GM12865 (cell line): ENCODE data around the gene KLK13.

ENCODE experiments used
- DNase-seq: peaks from one replicate; pipeline ENCODE4 v3.0.0; 2010; ENCODE audit warnings: low read depth
- H3K4me3 ChIP-seq: 2 replicates; pipeline ENCODE4 v1.5.1; 2011; ENCODE audit warnings: mild to moderate bottlenecking, low read depth, low read length, control low read depth
- CTCF ChIP-seq: IDR thresholded peaks from 2 replicates; pipeline ENCODE4 v1.5.1; 2011; ENCODE audit warnings: low read length, control low read depth, low read depth, inconsistent platforms; ENCODE audit not compliant: insufficient read depth; ENCODE audit errors: missing control alignments

Gene KLK13

GRCh38 chr19:51060973-51061372 is 3.9 kb downstream of the KLK13 start:
- no peak for TF ChIP-seq CTCF
- DNase-seq, result no peak
- H3K4me3 ChIP-seq, result no peak overlapping the region

- no peak for DNase-seq
- no peak for TF ChIP-seq CTCF
- no peak overlapping the region for H3K4me3 ChIP-seq
Observed at GRCh38 chr19:51060336-51060735, 4.6 kb downstream of the KLK13 start.

- no peak for DNase-seq
- no peak overlapping the region for H3K4me3 ChIP-seq
- no peak for TF ChIP-seq CTCF
Observed at GRCh38 chr19:51059715-51060114, 5.2 kb downstream of the KLK13 start.

- TF ChIP-seq CTCF, result no peak
- H3K4me3 ChIP-seq, result no peak overlapping the region
- no peak for DNase-seq
Observed at GRCh38 chr19:51055866-51056265, 9.0 kb downstream of the KLK13 start.

- no peak for TF ChIP-seq CTCF
- H3K4me3 ChIP-seq, result no peak overlapping the region
- DNase-seq, result no peak
Observed at GRCh38 chr19:51047031-51047335, 17.9 kb downstream of the KLK13 start.

GRCh38 chr19:51044327-51044726 is 20.6 kb downstream of the KLK13 start:
- no peak for TF ChIP-seq CTCF
- DNase-seq, result no peak
- no peak overlapping the region for H3K4me3 ChIP-seq

- DNase-seq, result no peak
- no peak for TF ChIP-seq CTCF
Observed at GRCh38 chr19:51043497-51043896, 21.4 kb downstream of the KLK13 start.

More at GRCh38 chr19:51043497-51043896, 21.4 kb downstream of the KLK13 start:
- H3K4me3 ChIP-seq, result no peak overlapping the region
